K562 (cell line): ENCODE data around the gene CDKN2D. TPM values are rescaled to one million over a fixed set of nuclear protein-coding genes. Genes with fewer than 3 reads are reported as not detected.

Source experiments
- KDM1A ChIP-seq, 2 experiments: fragments of 450-650 bp; IDR thresholded peaks; 2 replicates each; pipeline ENCODE4 v1.6.1; 2016; ENCODE audit warnings: mild to moderate bottlenecking in 2 of 2
- KLF16 ChIP-seq: IDR thresholded peaks from 2 replicates; pipeline ENCODE4 v1.6.1; 2016; ENCODE audit warnings: antibody characterized with exemption
- LARP7 ChIP-seq: fragments of 450-650 bp; IDR thresholded peaks from 2 replicates; pipeline ENCODE4 v1.6.1; 2016
- OTX1 ChIP-seq: fragments of 450-650 bp; formaldehyde crosslinking; IDR thresholded peaks from 2 replicates; pipeline ENCODE4 v1.4.0; 2022; ENCODE audit warnings: mild to moderate bottlenecking
- ZNF507 ChIP-seq: conservative IDR thresholded peaks from 2 replicates; pipeline ENCODE4 v1.6.1; 2017; ENCODE audit warnings: missing genetic modification characterization, missing compliant biosample characterization
- ZNF79 ChIP-seq: fragments of 250-450 bp; sonication (Bioruptor Pico); IDR thresholded peaks from 2 replicates; pipeline ENCODE4 v1.4.0; 2020; ENCODE audit warnings: low read depth, mild to moderate bottlenecking, moderate library complexity
- polyA plus RNA-seq, 8 experiments: library from polyadenylated mRNA; depleted of rRNA in 4 of 8; stranded (reverse) in 5 of 8; unstranded in 3 of 8; fragments of >200 nt; fragmentation: Nextera tagmentation in 2 of 8; fragmentation: Illumina TruSeq in 1 of 8; extraction: Ambion mirVana in 2 of 8; extraction: Trizol in 1 of 8; gene quantifications; 2 replicates each; pipeline versions ENCODE4 v1.2.1 to v1.2.3, GENCODE V29; 2011 to 2014; ENCODE audit warnings: inconsistent platforms in 1 of 8, missing spikeins in 1 of 8
- total RNA-seq, 7 experiments: library from RNA; depleted of rRNA in 6 of 7; stranded (reverse); fragments of >200 nt in 6 of 7; fragmentation: Illumina TruSeq in 2 of 7; extraction: Trizol in 2 of 7; gene quantifications; 2 replicates each; pipeline versions ENCODE4 v1.2.1 to v1.2.3, GENCODE V29; 2011 to 2021; ENCODE audit warnings: low replicate concordance in 1 of 7
- TF ChIP-seq, protein P1 (sequence below): fragments of 250-450 bp; sonication (Bioruptor Pico); IDR thresholded peaks from 2 replicates; pipeline ENCODE4 v1.4.0; 2020; ENCODE audit warnings: mild to moderate bottlenecking, moderate library complexity
- TF ChIP-seq, protein P2 (sequence below), 3 experiments: IDR thresholded peaks in 2 of 3; conservative IDR thresholded peaks in 1 of 3; 2 replicates each; pipeline ENCODE4 v1.5.1; 2011 to 2012; ENCODE audit warnings: low read length in 3 of 3, mild to moderate bottlenecking in 3 of 3, control low read depth in 2 of 3, improper control_type of control experiment in 1 of 3, inconsistent platforms in 1 of 3, low read depth in 1 of 3, mixed read lengths in 1 of 3, moderate library complexity in 1 of 3; ENCODE audit not compliant: insufficient read depth in 2 of 3
- TF ChIP-seq, protein P3 (sequence below): fragments of 450-650 bp; IDR thresholded peaks from 2 replicates; pipeline ENCODE4 v1.6.1; 2016
- TF ChIP-seq, protein P4 (sequence below): fragments of 250-450 bp; sonication (Bioruptor Pico); IDR thresholded peaks from 2 replicates; pipeline ENCODE4 v1.4.0; 2020
- TF ChIP-seq, protein P5 (sequence below): fragments of 250-450 bp; sonication (Bioruptor Pico); IDR thresholded peaks from 2 replicates; pipeline ENCODE4 v1.4.0; 2020; ENCODE audit warnings: borderline replicate concordance
- TF ChIP-seq, protein P6 (sequence below): IDR thresholded peaks from 3 replicates; pipeline ENCODE4 v1.6.1; 2011; ENCODE audit warnings: borderline replicate concordance, mild to moderate bottlenecking, moderate library complexity; ENCODE audit not compliant: insufficient read length; ENCODE audit errors: extremely low read depth

Gene CDKN2D
- total and polyA plus RNA-seq, 9 of the 15 experiments (the other 6 are each of a cell fraction or from before 2014, with no cell fraction given) = 0.41 to 8.2 (median 3.7) TPM

DNA sequence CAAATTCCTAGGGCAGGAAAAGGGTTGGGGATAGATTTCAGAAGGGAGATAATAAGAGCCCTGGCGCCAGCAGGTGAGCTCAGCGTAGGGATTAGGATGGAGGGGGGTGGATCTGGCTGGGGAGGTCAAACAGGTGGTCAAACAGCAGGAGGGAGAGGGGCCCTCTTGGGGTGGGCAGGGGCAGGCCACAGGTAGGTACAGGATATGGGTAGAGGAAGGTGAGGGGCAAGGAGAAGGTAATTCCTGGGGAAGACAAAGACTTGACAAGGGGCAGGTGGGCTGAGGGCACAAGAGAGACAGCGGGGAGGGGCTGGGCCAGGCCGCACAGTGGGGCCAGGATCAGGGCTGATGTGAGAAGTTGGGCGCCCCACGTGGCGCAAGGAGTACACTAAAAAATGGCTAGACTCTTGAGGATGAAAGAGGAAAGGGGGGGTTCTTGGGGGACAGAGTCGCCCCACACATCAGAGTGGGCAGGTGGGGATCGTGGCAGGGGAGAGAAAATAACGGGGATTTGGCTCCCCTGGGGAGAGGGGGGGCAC lies 3.7 kb downstream of the CDKN2D start (continued):
- TF ChIP-seq, protein P1, sequence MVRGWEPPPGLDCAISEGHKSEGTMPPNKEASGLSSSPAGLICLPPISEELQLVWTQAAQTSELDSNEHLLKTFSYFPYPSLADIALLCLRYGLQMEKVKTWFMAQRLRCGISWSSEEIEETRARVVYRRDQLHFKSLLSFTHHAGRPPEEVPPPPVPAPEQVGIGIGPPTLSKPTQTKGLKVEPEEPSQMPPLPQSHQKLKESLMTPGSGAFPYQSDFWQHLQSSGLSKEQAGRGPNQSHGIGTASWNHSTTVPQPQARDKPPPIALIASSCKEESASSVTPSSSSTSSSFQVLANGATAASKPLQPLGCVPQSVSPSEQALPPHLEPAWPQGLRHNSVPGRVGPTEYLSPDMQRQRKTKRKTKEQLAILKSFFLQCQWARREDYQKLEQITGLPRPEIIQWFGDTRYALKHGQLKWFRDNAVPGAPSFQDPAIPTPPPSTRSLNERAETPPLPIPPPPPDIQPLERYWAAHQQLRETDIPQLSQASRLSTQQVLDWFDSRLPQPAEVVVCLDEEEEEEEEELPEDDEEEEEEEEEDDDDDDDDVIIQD (CRISPR knock-in tag) = no peak
- TF ChIP-seq KLF16 (no peak), OTX1 (0 out of 2 replicates have a peak, but pooled peaks have one; percentile 44), ZNF79 (no peak), ZNF507 (tag) (no peak), KDM1A (IDR thresholded peaks at IDR 0.05) (no peak), LARP7 (0 out of 2 replicates have a peak, but pooled peaks have one; percentile 33)
- TF ChIP-seq, protein P2, sequence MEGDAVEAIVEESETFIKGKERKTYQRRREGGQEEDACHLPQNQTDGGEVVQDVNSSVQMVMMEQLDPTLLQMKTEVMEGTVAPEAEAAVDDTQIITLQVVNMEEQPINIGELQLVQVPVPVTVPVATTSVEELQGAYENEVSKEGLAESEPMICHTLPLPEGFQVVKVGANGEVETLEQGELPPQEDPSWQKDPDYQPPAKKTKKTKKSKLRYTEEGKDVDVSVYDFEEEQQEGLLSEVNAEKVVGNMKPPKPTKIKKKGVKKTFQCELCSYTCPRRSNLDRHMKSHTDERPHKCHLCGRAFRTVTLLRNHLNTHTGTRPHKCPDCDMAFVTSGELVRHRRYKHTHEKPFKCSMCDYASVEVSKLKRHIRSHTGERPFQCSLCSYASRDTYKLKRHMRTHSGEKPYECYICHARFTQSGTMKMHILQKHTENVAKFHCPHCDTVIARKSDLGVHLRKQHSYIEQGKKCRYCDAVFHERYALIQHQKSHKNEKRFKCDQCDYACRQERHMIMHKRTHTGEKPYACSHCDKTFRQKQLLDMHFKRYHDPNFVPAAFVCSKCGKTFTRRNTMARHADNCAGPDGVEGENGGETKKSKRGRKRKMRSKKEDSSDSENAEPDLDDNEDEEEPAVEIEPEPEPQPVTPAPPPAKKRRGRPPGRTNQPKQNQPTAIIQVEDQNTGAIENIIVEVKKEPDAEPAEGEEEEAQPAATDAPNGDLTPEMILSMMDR (IDR thresholded peaks at IDR 0.05 in 2 of 3, conservative IDR thresholded peaks at IDR 0.05 in 1 of 3; ENCODE audit: insufficient read depth in 2 of 3, low read depth in 1 of 3, low read length in 3 of 3) = peak; percentile 52 to 58 (median 52); a peak in 5 of 6 replicates
- TF ChIP-seq, protein P3, sequence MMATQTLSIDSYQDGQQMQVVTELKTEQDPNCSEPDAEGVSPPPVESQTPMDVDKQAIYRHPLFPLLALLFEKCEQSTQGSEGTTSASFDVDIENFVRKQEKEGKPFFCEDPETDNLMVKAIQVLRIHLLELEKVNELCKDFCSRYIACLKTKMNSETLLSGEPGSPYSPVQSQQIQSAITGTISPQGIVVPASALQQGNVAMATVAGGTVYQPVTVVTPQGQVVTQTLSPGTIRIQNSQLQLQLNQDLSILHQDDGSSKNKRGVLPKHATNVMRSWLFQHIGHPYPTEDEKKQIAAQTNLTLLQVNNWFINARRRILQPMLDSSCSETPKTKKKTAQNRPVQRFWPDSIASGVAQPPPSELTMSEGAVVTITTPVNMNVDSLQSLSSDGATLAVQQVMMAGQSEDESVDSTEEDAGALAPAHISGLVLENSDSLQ = peak; percentile 14; the same call in 1 of the 2 replicates
- TF ChIP-seq, protein P4, sequence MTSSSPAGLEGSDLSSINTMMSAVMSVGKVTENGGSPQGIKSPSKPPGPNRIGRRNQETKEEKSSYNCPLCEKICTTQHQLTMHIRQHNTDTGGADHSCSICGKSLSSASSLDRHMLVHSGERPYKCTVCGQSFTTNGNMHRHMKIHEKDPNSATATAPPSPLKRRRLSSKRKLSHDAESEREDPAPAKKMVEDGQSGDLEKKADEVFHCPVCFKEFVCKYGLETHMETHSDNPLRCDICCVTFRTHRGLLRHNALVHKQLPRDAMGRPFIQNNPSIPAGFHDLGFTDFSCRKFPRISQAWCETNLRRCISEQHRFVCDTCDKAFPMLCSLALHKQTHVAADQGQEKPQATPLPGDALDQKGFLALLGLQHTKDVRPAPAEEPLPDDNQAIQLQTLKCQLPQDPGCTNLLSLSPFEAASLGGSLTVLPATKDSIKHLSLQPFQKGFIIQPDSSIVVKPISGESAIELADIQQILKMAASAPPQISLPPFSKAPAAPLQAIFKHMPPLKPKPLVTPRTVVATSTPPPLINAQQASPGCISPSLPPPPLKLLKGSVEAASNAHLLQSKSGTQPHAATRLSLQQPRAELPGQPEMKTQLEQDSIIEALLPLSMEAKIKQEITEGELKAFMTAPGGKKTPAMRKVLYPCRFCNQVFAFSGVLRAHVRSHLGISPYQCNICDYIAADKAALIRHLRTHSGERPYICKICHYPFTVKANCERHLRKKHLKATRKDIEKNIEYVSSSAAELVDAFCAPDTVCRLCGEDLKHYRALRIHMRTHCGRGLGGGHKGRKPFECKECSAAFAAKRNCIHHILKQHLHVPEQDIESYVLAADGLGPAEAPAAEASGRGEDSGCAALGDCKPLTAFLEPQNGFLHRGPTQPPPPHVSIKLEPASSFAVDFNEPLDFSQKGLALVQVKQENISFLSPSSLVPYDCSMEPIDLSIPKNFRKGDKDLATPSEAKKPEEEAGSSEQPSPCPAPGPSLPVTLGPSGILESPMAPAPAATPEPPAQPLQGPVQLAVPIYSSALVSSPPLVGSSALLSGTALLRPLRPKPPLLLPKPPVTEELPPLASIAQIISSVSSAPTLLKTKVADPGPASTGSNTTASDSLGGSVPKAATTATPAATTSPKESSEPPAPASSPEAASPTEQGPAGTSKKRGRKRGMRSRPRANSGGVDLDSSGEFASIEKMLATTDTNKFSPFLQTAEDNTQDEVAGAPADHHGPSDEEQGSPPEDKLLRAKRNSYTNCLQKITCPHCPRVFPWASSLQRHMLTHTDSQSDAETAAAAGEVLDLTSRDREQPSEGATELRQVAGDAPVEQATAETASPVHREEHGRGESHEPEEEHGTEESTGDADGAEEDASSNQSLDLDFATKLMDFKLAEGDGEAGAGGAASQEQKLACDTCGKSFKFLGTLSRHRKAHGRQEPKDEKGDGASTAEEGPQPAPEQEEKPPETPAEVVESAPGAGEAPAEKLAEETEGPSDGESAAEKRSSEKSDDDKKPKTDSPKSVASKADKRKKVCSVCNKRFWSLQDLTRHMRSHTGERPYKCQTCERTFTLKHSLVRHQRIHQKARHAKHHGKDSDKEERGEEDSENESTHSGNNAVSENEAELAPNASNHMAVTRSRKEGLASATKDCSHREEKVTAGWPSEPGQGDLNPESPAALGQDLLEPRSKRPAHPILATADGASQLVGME (CRISPR knock-in tag) = no peak
- TF ChIP-seq, protein P5, sequence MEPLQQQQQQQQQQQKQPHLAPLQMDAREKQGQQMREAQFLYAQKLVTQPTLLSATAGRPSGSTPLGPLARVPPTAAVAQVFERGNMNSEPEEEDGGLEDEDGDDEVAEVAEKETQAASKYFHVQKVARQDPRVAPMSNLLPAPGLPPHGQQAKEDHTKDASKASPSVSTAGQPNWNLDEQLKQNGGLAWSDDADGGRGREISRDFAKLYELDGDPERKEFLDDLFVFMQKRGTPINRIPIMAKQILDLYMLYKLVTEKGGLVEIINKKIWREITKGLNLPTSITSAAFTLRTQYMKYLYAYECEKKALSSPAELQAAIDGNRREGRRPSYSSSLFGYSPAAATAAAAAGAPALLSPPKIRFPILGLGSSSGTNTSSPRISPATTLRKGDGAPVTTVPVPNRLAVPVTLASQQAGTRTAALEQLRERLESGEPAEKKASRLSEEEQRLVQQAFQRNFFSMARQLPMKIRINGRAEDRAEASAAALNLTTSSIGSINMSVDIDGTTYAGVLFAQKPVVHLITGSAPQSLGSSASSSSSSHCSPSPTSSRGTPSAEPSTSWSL = no peak
- TF ChIP-seq, protein P6, sequence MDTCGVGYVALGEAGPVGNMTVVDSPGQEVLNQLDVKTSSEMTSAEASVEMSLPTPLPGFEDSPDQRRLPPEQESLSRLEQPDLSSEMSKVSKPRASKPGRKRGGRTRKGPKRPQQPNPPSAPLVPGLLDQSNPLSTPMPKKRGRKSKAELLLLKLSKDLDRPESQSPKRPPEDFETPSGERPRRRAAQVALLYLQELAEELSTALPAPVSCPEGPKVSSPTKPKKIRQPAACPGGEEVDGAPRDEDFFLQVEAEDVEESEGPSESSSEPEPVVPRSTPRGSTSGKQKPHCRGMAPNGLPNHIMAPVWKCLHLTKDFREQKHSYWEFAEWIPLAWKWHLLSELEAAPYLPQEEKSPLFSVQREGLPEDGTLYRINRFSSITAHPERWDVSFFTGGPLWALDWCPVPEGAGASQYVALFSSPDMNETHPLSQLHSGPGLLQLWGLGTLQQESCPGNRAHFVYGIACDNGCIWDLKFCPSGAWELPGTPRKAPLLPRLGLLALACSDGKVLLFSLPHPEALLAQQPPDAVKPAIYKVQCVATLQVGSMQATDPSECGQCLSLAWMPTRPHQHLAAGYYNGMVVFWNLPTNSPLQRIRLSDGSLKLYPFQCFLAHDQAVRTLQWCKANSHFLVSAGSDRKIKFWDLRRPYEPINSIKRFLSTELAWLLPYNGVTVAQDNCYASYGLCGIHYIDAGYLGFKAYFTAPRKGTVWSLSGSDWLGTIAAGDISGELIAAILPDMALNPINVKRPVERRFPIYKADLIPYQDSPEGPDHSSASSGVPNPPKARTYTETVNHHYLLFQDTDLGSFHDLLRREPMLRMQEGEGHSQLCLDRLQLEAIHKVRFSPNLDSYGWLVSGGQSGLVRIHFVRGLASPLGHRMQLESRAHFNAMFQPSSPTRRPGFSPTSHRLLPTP = no peak
